GM18867 (cell line): Measurements from ENCODE around the gene RFX7.
"Not testable (repeated sequence)": the region's sequence is repeated elsewhere in the genome, so short reads cannot be mapped to it uniquely, and the experiment has no call there.

Source experiments
- ATAC-seq: cut with Tn5 transposase; IDR thresholded peaks from one replicate; pipeline ENCODE4 v1.9.1; 2021; ENCODE audit warnings: mild to moderate bottlenecking, moderate library complexity; ENCODE audit not compliant: unreplicated experiment

Gene RFX7

DNA sequence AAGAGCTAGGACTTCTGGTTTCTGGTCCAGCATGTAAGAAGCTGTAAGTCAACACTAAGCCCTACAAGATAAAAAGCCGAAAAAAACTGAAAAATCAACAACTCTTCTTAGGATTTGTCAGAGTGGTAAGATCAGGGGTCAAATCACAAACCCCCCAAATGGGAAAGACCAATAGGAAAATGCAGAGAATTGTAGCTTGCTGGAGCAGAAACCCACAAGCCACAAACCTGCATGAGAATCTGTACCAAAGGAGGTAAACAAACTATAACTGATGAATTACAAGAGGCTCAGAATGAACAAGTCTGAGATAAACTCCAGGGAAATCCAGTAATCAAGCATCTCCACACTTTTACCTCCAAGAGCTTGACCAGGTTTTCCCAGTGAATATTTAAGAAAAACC, 36.0 kb downstream of the RFX7 start:
- no peak for ATAC-seq

DNA sequence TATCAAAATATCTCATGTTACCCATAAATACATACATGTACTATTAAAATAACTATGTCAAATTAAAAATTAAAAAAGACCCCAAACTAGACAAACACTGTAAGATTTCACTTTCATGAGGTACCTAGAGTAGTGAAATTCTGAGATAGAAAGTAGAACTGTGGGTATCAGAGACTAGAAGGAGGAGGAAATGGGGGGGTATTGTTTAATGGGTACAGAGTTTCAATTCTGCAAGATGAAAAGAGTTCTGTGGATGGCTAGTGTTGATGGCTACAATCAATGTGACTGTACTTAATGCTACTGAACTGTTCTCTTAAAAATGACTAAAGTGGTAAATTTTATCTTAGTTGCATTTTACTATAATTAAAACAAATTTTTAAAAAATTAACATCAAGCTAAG, 36.6 kb downstream of the RFX7 start:
- ATAC-seq = peak; percentile 90

DNA sequence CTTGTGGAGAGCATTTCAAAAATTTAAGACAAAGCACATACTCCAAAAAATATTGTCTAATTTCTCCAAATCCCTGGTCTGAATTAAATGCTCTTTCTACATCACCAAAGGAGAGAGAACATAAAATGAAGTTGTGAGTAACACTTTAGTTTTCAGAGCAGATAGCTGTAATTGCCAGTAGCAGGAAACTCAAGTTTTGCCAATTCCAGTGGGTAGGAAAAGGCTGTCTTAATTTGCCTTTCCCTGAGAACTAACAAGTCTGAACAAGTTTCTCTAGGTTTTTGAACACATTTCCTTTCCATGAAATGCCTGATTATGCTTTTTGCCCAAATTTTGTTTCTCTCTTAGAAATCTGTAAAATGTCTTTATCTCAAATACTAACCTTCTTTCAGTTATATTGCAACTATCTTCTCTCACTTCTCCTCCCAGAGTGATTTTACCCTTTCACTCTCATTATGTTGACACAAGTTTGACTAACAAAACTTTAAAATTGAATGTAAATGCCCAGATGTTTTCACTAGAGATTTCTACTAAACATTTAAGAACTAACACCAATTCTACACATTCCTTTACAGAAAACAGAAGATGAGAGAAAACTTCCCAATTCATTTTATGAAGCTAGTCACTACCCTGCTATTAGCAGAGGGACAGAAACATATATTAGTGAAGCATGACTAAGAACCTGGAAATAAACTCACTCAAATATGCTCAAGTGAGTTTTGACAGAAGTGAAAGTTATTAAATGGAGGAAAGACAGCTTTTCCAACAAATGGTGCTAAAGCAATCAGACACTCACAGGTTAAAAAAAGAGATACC, 38.4 kb downstream of the RFX7 start:
- ATAC-seq = no peak

DNA sequence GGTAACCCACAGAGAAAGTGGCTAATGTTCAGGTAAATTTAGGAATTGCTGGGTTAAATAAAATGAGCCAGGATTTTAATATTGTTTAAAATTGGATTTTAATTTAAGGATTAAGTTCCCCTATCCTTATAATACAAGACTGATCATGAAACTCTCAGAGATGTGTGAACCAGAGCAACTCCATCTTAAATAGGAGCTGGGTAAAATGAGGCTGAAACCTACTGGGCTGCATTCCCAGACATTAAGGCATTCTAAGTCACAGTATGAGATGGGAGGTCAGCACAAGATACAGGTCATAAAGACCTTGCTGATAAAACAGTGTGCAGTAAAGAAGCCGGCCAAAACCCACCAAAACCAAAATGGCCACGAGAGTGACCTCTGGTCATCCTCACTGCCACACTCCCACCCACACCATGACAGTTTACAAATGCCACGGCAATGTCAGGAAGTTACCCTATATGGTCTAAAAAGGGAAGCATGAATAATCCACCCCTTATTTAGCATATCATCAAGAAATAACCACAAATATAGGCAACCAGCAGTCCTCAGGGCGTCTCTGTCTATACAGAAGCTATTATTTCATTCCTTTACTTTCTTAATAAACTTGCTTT, 40.3 kb downstream of the RFX7 start:
- ATAC-seq = not testable (repeated sequence)

DNA sequence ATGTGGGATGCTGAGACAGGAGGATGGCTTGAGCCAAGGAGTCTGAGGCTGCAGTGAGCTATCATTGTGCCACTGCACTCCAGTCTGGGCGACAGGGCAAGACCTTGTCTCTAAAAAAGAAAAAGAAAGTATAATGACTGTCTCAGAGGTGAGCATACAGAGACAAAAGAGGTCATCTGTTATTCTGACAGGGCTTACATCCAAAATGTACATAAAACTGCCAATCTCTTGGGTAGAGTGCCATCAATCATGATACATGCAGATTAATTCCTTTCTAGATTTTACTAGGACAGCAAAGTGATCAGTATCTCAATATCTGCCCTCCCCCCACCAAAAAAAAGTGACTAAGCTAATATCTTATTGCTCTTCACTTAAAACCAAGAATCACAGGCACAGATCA, 41.0 kb downstream of the RFX7 start:
- no peak for ATAC-seq

DNA sequence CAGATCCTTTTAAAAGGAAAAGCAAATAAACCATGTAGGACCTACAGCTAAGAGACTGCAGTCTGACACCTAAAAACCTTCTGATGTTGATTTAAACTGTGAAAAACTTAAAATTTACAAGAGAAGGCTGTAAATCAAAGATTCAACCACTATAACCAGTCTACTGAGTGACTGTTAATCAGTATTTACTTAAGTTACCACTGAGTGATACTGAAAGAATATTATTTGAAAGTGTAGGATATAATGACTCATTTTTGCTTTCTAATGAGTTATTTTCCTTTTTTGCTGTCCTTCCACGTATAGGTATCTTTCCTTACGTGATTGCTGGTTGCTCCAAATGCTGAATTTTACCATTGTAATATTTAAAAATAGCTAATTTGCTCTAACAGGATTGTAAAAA, 44.6 kb downstream of the RFX7 start:
- peak; percentile 51 for ATAC-seq

DNA sequence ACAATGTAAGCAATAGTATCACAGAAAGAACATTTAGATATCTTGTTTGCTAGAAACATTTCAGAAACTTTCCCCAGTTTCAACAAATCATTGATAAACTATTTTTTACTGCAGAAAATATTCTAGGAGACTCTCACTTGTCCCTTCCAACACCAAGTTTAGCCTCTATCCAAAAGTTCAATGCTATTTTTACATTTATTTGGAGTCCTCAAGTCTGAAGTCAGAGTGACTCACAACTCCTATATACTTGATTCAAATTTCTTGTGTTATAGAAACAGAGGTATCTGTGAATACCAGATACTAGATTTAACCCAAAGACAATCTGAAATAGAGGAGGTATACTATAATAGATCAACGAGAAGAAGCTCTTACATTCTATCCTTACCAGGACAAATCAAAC, 49.6 kb downstream of the RFX7 start:
- no peak for ATAC-seq

DNA sequence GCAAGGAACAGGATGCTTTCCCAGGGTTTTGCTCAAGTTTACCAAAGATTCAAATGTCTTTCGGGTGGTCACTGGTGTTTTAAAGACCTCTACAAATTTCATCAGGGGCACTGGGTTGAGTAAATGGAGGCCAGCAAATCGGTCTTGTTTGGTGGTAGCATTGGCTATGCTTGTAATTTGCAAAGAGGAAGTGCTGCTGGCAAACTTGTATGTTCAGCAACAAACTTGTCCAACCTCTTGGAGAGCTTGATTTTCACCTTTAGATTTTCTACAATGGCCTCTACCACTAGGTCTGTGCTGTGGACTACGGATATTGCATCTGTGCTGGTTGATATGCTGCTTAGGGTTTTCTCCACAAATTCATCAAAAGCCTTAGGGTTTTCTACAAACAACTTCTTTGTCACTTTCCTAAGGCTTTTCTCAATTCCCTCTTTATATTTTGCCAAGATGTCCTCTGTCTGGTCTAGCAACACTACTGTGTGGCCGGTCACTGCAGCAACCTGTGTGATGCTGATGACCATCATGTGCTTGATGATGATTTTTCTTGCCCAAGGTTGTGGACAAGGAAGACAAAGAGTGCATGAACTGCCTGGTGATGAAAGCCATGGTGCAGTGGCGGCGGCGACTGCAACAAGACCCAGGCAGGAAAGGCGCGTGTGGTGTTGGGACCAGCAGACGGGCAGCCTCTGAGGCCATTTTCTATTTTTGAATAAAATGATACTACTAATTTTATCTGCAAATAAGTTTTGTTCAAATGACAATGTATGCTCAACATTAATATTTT, 50.8 kb downstream of the RFX7 start:
- no peak for ATAC-seq

DNA sequence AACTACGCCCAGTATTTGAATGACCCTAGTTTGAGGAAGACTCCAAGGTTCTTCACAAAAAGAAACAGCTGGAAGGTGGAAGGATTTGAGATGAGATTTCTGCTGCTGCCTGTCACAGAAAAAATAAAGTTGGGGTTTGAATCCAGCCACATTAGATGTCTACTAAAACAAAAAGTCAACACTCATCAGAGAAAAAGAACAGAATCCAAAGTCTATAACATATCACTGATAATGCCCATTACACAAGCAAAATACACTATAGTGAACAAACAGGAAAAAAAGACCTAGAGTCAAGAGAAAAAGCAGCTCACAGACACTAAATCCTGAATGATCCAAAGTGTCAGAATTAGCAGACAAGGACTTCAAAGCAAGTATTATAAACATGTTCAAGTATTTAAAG, 56.0 kb downstream of the RFX7 start:
- ATAC-seq = no peak

DNA sequence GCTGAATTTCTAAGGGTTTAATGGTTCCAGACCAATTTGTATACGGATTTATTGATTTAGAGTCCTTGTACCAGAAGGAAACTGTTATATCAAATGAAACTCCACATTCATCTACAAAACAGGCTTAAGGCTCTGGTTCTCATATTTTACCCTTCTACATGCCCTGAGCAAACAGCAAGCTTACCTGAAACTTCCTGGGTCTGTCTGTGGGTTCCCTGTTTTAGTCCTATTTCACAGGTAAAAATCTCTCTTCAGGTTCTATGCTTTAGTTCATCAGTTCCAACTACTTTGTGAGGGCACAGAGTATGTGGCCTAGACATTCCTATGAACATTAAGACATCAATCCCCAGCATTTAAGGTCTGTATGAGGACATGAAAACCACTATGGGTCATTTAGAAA, 57.7 kb downstream of the RFX7 start:
- ATAC-seq = no peak

DNA sequence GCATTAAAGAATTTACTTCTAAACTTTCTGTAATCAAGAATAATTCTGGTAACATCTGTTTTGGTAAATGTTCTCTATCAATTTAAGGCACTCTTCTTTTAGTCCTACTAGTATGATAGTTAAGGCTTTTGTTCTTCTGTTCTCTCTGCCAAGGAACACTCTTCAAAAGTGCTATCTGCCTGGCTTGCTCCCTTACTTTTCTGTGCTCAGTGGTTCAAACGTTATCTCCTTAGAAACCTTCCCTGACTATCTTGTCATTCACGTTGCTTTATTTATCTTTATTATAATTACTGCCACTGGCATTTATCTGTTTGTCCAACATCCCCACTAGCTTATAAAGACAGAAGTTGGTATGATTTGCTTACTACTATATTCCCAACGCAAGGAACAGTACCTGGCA, 59.2 kb downstream of the RFX7 start:
- no peak for ATAC-seq

DNA sequence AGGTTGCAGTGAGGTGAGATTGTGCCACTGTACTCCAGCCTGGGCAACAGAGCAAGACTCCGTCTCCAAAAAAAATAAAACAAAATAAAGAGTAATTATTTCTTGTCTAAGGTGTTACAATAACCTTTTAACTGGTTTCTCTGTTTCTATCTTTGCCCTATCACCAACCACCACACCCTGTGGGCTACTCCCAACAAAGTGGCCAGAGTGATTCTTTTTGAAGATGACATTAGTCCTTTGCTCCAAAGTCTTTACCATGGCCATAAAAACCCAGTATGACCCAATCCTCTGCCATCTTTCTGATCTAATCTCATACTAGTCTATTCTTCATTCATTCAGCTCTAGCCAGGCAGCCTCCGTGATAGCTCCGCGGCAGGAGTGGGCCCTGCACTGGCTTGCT, 62.8 kb downstream of the RFX7 start:
- ATAC-seq = no peak

DNA sequence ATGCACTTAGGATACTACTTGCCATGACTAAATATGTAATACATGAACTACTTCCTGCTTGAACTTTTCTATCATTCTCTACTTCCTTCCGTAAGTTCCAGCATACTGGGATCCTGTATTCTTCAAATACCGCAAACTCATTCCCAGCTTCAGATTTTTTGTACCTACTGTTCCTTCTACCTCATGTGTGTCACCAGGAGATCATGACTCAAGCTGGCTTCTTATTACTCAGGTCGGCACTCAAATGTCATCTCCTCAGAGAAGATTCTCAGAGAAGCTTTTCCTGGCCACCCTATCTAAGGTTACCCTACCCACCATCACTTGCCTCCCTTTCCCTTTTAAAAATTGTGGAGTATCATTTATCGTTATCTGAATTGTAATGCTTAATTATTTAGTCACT, 66.7 kb downstream of the RFX7 start:
- no peak for ATAC-seq

DNA sequence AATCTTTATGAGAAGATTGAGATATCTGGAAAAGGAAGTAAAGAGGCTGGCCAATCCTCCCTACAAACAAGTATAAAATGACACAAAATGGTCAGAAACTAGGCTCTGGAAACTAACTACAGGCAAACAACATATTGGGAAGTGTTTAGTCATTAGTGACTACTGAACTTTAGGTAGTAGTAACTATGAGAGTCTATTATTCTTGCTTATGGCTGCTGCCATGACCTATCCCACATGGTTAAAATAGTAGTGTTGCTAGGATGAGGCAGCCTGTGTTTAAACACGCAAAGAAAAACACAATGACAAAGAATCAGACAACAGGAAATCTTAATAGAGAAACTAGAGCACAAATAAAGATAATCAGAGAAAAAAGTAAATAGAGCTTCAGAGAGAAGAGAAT, 67.9 kb downstream of the RFX7 start:
- ATAC-seq = no peak

DNA sequence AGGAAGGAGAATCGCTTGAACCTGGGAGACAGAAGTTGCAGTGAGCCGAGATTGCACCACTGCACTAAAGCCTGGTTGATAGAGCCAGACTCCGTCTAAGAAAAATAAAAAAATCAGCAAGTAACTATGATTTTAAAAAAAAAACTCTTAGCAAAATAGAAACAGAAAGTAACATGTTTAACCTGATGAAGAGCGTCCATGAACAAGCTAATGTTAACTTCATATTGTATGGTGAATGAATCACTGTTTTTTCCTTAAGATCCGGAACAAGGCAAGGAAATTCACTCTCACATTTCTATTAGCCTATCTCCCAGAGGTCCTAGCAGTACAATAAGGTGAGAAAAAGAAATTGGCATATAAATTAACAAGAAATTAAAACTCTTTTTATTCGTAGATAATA, 69.0 kb downstream of the RFX7 start:
- no peak for ATAC-seq

DNA sequence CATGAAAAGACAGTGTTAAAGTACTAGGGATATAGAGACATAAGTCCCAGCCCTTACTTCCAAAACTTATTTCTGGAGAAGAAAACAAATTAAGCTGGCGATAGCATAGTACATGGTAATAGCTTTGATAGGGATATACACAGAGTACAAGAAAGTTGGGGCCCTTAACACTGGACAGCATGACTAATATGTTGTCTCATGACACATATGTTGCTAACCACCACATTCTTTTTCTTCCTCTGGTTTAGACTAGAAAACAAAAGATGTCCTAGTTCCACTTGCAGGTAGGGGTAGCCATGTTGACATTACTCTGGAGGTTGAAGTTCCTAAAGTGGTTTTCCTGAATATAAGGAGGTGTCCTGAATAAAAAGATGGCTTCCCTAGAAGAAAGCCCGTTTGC, 75.3 kb downstream of the RFX7 start:
- no peak for ATAC-seq

DNA sequence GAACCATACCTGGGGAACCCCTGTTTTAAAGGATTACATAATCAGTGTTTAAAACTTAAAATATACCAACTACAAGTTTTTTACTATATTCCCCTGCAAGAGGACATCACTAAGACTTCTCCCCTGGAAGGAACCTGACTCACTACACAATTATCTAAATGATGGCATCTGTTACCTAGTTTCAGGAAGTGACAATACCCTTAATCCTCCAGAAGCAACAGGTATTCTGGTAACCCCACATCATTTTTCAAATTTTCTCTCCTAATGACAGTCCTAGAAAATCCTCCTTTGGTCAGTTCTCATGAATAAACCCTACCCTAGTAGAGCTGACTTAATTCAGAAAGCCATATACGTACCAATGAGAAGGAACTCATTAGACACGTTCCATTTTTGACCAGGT, 78.4 kb downstream of the RFX7 start:
- ATAC-seq = no peak

DNA sequence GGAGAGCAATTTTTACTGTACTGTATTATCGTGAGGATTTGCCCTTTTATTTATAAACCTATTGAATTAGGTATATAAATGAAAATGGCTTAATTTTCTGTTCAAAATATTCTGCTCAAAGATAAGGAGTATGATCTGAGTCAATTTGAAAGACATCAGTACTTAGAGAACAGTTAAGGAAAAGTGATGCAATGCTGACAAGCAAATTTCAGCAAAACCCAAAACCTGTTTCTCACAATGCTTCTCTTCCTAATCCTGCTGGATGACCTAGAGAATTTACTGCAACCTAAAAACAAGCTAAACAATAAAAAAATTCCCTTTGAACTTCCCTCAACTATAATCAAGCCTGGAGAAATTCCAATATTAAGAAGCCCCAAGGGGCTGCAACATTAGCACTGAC, 82.7 kb downstream of the RFX7 start:
- ATAC-seq = no peak

DNA sequence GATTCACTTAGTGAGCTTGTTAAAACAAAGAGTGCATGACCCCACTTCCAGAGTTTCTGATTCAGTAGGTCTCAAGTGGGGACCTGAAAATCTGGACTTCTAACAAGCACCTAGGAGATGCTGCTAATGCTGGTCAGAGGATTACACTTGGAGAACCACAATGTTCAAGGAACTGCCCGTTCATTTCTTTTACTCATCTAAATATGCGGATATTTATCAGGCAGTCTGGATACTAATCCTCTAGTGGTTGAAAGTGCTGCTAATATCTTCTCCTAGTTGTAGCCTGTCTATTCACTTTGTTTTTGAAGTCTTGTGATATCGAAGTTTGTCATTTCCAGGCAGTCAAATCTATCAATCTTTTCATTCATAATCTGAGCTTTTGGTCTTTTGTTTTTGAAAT, 86.8 kb downstream of the RFX7 start:
- no peak for ATAC-seq

DNA sequence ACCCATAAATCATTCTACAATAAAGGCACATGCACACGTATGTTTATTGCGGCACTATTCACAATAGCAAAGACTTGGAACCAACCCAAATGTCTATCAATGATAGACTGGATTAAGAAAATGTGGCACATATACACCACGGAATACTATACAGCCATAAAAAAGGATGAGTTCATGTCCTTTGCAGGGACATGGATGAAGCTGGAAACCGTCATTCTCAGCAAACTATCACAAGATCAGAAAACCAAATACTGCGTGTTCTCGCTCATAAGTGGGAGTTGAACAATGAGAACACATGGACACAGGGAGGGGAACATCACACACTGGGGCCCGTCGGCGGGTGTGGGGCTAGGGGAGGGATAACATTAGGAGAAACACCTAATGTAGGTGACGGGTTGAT, 88.4 kb downstream of the RFX7 start:
- not testable (repeated sequence) for ATAC-seq

DNA sequence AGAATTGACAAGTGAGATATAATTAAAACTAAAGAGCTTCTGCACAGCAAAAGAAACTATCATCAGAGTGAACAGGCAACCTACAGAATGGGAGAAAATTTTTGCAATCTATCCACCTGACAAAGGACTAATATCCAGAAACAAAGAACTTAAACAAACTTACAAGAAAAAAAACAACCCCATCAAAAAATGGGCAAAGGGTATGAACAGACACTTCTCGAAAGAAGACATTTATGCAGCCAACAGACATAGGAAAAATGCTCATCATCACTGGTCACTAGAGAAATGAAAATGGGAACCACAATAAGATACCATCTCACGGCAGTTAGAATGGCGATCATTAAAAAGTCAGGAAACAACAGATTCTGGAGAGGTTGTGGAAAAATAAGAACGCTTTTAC, 88.9 kb downstream of the RFX7 start:
- not testable (repeated sequence) for ATAC-seq

DNA sequence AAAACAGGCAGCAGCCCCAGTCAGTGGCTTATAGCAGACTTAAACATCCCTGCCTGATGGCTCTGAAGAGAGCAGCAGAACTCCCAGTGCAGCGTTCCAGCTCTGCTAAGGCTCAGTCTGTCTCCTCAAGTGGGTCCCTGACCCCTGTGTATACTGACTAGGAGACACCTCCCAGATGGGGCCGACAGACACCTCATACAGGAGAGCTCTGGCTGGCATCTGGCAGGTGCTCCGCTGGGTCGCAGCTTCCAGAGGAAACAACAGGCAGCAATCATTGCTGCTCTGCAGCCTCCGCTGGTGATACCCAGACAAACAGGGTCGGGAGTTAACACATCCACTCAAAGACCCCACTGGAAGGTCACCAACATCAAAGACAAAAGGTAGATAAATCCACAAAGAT, 93.5 kb downstream of the RFX7 start:
- ATAC-seq = no peak
